ENCODE data around the gene KTI12.

- TF ChIP-seq, protein P1, sequence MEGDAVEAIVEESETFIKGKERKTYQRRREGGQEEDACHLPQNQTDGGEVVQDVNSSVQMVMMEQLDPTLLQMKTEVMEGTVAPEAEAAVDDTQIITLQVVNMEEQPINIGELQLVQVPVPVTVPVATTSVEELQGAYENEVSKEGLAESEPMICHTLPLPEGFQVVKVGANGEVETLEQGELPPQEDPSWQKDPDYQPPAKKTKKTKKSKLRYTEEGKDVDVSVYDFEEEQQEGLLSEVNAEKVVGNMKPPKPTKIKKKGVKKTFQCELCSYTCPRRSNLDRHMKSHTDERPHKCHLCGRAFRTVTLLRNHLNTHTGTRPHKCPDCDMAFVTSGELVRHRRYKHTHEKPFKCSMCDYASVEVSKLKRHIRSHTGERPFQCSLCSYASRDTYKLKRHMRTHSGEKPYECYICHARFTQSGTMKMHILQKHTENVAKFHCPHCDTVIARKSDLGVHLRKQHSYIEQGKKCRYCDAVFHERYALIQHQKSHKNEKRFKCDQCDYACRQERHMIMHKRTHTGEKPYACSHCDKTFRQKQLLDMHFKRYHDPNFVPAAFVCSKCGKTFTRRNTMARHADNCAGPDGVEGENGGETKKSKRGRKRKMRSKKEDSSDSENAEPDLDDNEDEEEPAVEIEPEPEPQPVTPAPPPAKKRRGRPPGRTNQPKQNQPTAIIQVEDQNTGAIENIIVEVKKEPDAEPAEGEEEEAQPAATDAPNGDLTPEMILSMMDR (IDR thresholded peaks at IDR 0.05; ENCODE audit: insufficient read depth, low read length, poor library complexity, severe bottlenecking): no peak
- no peak for TF ChIP-seq EZH2phosphoT487 (conservative IDR thresholded peaks at IDR 0.05; ENCODE audit: low read length)
These were observed 22.2 kb upstream of the KTI12 start for GRCh38 chr1:52055866-52056162.

All from SU-DHL-6 (cell line).